Neural crest cell (in vitro differentiated cells): ENCODE measurements around the gene MRGPRX4. TPM values are rescaled to one million over a fixed set of nuclear protein-coding genes. Genes with fewer than 3 reads are reported as not detected.
"Not testable (repeated sequence)": the region's sequence is repeated elsewhere in the genome, so short reads cannot be mapped to it uniquely, and the experiment has no call there.

Source experiments
- DNase-seq: peaks from one replicate; pipeline ENCODE4 v3.0.0; 2021; ENCODE audit warnings: low read depth, mixed read lengths, low spot score
- H3K27ac Mint-ChIP-seq: one replicate; pipeline ENCODE4 v1.8.0; 2021; ENCODE audit warnings: mild to moderate bottlenecking, mixed read lengths; ENCODE audit not compliant: unreplicated experiment
- H3K27me3 Mint-ChIP-seq: 2 replicates; pipeline ENCODE4 v1.8.0; 2021; ENCODE audit warnings: low read depth, mild to moderate bottlenecking, mixed read lengths
- H3K36me3 Mint-ChIP-seq: 2 replicates; pipeline ENCODE4 v1.8.0; 2021; ENCODE audit warnings: low read depth, mild to moderate bottlenecking, mixed read lengths
- H3K4me1 Mint-ChIP-seq: 2 replicates; pipeline ENCODE4 v1.8.0; 2021; ENCODE audit warnings: mixed read lengths
- H3K4me3 Mint-ChIP-seq: one replicate; pipeline ENCODE4 v1.8.0; 2021; ENCODE audit warnings: mild to moderate bottlenecking, mixed read lengths
- H3K9me3 Mint-ChIP-seq: 2 replicates; pipeline ENCODE4 v1.8.0; 2021; ENCODE audit warnings: mixed read lengths
- CTCF ChIP-seq: fragments of 200-600 bp; sonication (generic); conservative IDR thresholded peaks from 2 replicates; pipeline ENCODE4 v1.5.0; 2021; ENCODE audit warnings: antibody characterized with exemption, mild to moderate bottlenecking
- total RNA-seq: library from RNA; stranded (reverse); gene quantifications from 2 replicates; pipeline ENCODE4 v1.2.1, GENCODE V29; 2021

Gene MRGPRX4
- total RNA-seq, 1 donor from 2014 or later = not detected

- peak; percentile 14 for DNase-seq
- Mint-ChIP-seq H3K27ac (no peak overlapping the region), H3K9me3 (peaks cover 4% of the 10 kb centered on the region), H3K27me3 (peaks cover 46% of the 10 kb centered on the region), H3K4me3 (no peak overlapping the region), H3K36me3 (no peaks in the 10 kb centered on the region), H3K4me1 (no peaks in the 10 kb centered on the region)
- TF ChIP-seq CTCF = peak; percentile 68
Measured at GRCh38 chr11:18171377-18172000, 1.1 kb upstream of the MRGPRX4 start.

- TF ChIP-seq CTCF = no peak
- no peaks in the 10 kb centered on the region for H3K9me3 Mint-ChIP-seq
- DNase-seq = no peak
- H3K27ac Mint-ChIP-seq = no peak overlapping the region
- H3K36me3 Mint-ChIP-seq = no peaks in the 10 kb centered on the region
- peaks cover 56% of the 10 kb centered on the region for H3K27me3 Mint-ChIP-seq
- no peaks in the 10 kb centered on the region for H3K4me1 Mint-ChIP-seq
- H3K4me3 Mint-ChIP-seq = no peak overlapping the region
Measured at GRCh38 chr11:18173225-18173866, 709 bp downstream of the MRGPRX4 start.

- Mint-ChIP-seq H3K27me3 (peaks cover 27% of the 10 kb centered on the region), H3K36me3 (no peaks in the 10 kb centered on the region), H3K9me3 (no peaks in the 10 kb centered on the region), H3K27ac (no peak overlapping the region), H3K4me1 (peaks cover 6% of the 10 kb centered on the region), H3K4me3 (no peak overlapping the region)
- no peak for TF ChIP-seq CTCF
- DNase-seq = no peak
Measured at GRCh38 chr11:18188796-18189195, 16.2 kb downstream of the MRGPRX4 start.

- H3K4me3 Mint-ChIP-seq, H3K4me1 Mint-ChIP-seq, H3K27ac Mint-ChIP-seq, H3K9me3 Mint-ChIP-seq, H3K36me3 Mint-ChIP-seq, DNase-seq: not testable (repeated sequence)
- peaks cover 24% of the 10 kb centered on the region for H3K27me3 Mint-ChIP-seq
Measured at GRCh38 chr11:18189476-18190245, 17.0 kb downstream of the MRGPRX4 start.

GRCh38 chr11:18191376-18191775, 18.7 kb downstream of the MRGPRX4 start:
- Mint-ChIP-seq H3K27ac (no peak overlapping the region), H3K27me3 (peaks cover 13% of the 10 kb centered on the region), H3K4me1 (peaks cover 6% of the 10 kb centered on the region), H3K9me3 (no peaks in the 10 kb centered on the region), H3K36me3 (no peaks in the 10 kb centered on the region), H3K4me3 (no peak overlapping the region)
- TF ChIP-seq CTCF = no peak
- no peak for DNase-seq

GRCh38 chr11:18193010-18193409, 20.4 kb downstream of the MRGPRX4 start:
- DNase-seq = no peak
- Mint-ChIP-seq H3K9me3 (no peaks in the 10 kb centered on the region), H3K27me3 (peaks cover 7% of the 10 kb centered on the region), H3K4me1 (peaks cover 6% of the 10 kb centered on the region), H3K4me3 (no peak overlapping the region), H3K27ac (no peak overlapping the region), H3K36me3 (no peaks in the 10 kb centered on the region)
- TF ChIP-seq CTCF = no peak
